ENCODE data around the gene EXOC3.

The EXOC3 gene

DNA sequence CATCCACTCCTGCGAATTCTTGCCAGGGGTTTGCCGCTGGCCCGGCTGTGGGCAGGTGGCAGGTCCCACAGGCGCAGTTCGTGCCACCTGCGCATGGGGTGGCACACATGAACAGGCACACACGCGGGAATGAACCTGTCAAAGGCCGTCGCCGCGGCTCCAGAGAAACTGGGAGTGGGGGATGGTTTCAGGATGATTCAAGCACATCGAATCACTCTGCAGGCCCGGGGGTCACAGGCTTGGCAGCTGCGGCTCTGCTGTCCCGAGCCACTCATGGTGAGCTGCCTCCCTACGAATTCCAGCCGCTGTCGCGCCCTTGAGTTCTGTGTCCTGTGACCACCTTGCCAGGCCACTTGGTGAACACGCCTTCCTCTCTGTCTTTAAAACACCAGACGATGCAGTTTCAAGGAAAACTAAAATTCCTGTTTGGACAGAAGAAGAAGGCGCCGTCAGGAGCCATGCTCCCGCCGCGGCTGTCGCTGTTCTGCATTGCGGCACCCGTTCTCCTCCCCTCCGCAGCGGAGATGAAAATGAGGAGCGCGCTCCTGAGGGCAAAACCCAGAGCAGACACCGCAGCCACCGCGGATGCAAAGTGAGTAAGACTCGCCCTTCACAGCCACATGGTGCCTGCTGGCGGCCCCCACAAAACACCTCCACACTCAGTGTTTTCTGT lies 15.4 kb upstream of the EXOC3 start:
- DNase-seq = no peak

- DNase-seq = no peak
Measured at GRCh38 chr5:428219-428618, 14.8 kb upstream of the EXOC3 start.

DNA sequence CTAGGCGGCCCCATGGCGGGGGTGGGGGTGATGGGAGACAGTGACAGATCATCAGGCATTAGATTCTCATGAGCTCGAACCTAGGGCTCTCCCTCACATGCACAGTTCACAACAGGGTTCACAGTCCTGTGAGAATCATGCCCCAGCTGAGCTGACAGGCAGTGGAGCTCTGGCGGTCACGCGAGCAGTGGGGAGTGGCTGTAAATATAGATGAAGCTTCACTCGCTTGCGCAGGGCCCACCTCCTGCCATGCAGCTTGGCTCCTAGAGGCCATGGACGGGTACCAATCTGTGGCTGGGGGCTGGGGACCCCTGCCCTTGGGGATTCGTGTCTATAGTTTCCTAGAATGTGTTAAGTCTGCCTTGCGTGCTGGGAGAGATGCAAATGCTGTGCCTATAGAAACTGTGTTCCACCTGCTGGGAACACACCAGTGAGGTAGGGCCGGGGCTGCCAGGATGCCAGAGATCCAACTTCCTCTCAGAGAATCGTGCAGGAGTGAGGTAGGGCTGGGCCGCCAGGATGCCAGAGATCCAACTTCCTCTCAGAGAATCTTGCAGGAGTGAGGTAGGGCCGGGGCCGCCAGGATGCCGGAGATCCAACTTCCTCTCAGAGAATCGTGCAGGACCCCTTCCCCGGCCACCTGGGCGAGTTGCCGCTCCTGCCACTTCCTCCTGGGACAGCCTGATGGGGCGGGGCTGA lies 14.1 kb upstream of the EXOC3 start:
- no peak for DNase-seq

DNA sequence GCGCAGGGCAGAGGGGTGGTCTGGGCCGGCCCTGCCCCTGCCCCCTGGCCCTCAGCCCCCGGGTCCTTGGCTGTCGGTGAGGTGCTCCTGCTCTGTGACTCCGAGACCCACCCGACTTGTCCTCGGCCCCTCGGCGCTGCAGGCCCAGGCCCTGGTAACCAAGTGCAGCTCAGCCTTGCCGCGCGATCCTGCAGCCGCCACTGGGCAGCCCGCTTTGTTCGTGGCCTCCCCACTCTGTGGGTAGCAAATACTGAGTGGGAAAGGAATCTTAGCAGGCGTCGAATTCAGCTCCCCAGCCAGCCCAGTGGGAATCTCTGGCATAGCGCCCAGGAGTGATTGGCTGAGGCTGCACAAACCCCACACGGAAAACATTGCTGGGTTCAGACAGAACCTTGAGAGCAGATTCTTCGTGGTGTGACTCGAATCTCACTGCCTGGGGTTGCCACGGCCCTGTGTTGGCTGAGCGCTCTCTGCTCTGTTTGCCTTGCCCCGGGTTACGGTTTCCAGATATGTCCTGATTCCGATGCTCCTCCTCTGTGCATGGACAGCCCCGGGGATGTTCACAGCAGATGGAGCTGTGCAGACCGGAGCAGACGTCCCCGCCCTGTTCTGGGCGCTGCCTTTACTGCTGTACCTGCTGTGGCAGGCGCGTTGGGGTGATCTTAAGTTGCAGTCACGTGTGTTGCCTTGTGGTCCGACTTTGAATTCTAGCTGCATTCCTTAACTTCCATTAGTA lies 13.4 kb upstream of the EXOC3 start:
- no peak for DNase-seq

GRCh38 chr5:430214-430925 lies 12.6 kb upstream of the EXOC3 start:
- DNase-seq = no peak

GRCh38 chr5:431001-431710 lies 11.8 kb upstream of the EXOC3 start:
- no peak for DNase-seq

DNA sequence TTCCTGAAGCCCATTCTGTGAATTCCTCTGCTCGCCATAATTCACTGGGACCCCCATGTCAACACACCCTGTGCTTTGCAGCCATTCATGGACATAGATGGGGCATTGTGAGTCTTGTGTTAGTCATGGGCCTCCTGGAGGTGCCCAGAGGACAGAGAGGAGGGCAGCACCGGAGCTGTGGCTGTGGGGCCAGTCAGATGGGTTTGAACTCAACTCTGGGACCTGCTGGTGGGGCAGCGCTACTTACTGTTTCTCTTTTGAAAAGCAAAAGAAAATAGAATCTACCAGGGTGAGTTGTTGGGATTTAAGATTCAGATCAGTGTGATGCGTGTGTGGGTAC lies 11.3 kb upstream of the EXOC3 start:
- no peak for DNase-seq

DNA sequence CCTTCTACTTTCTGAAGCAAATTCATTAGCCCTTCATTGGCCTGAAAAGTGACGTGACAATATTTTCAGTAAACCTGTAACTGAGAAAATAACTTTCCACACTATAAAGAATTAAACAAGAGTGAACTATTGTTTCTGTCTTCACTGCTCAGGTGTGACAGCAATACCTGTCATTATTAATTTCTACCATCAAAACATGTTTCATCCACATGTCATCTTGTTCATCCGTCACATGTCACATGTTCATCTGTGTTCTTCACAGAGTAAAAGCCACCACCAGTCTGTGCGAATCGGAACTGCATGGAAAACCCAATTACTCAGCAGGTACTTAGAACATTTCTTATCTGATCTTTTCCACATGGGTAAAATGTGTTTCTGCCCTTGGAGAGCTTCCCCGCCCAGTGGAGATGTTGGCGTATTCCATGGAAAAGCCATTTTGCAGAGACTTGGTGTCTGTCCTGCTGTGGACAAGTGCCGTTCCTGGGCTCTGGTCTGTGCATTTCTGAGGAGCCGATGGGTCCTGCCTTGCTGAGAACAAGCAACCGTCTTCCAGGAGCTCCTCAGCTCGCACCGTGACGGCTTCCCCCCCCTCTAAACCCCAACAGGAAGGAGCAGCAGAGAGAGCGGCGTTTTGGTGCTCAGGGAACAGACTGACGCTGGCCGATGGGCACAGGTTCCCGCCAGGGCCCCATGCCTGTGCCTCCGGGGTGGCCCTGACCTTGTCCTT lies 10.6 kb upstream of the EXOC3 start:
- DNase-seq = no peak

DNA sequence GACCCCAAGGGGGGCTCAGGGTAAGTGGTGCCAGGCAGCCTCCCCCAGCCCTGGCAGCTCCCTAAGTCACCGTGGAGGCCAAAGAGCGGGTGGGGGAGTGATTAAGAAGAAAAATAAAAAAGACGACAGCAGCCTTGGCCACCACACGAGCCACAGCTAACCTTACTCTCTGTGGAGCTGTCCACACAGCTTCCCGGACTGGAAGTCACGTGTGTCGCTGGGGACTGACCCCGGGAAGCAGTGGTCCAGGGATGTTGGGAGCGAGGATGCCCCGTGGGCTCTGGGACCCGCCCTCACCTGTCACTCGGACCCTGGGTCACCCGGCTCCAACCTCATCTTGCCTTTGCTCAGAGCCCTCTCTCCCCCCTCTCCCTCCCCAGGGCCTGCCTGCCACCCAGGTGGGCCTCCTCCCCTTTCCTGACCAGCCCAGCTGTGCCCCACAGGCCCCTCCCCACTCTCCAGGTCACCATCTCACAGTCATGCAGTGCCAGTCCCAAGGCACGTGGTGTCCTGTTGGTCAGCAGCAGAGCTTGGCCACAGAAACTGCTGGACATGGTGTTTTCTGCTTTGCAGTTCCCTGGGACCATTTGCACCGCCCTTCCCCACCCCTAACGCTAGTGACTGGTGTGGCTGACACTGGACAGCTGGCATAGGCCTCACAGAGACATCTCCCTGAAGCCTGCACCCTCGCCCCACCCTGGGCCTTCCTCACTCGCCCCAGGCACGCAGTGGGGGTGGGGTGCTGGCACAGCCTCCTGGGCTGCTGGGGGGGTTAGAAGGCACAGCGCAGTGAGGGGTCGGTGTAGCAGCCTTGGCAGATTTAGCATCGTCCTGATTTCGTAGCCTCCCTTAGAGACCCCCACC lies 9.8 kb upstream of the EXOC3 start:
- DNase-seq = no peak

GRCh38 chr5:433836-434235 lies 9.1 kb upstream of the EXOC3 start:
- no peak for DNase-seq

DNA sequence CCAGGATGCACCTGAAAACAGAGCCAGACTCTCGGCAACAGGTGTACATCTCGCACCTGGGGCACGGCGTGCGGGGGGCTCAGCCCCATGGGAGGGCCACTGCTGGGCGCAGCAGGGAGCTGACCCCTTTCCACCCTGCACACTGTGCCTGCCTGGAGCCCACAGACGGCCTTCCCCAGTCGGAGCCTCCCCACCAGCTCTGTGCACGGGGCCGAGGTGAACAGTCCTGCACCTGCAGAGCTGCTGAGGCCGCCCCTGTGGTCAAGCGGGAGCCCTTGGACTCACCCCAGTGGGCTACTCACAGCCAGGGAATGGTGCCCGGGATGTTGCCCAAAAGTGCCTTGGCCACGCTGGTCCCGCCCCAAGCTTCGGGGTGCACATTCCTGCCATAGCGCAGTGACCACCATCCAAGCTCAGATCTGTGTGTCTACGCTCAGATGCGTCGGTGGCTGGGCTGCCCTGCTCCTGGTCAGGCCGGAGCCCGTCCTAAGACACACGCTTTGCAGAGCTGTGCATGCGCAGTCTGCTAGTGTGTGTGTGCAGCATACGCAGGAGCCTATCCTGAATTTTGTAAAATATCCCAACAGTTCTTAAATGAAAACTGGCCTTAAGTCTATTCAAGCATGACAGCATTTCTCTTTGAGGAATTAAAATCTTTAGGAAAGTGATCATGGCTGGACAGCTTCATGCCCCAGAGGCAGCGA lies 8.4 kb upstream of the EXOC3 start:
- no peak for DNase-seq

DNA sequence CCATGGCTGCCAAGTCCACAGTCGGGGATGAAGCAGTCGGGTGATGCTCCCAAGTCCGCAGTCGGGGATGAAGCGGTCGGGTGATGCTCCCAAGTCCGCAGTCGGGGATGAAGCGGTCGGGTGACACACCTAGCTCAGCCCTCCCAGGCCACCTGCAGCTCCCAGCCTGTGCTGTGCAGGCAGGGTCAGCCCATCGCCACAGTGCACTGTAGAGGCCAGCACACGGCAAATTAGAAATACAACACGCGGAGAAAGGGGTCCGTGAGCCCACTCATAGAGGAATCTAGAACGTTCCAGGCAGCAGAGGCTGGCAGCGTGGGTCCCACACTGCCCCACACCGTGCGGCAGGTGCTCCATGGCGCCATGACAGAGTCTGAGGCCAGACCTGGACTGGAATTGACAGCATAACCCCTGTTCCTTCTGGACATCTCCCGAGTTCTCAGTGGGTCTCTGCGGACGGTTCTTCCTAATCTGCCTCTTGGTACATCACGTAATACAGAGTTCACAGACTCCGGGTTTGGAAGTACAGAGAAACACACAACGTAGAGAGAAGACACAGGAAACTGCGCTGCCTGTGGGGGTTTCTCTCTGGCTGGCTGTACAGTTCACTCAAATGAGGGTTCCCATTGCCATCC lies 7.7 kb upstream of the EXOC3 start:
- DNase-seq = no peak

DNA sequence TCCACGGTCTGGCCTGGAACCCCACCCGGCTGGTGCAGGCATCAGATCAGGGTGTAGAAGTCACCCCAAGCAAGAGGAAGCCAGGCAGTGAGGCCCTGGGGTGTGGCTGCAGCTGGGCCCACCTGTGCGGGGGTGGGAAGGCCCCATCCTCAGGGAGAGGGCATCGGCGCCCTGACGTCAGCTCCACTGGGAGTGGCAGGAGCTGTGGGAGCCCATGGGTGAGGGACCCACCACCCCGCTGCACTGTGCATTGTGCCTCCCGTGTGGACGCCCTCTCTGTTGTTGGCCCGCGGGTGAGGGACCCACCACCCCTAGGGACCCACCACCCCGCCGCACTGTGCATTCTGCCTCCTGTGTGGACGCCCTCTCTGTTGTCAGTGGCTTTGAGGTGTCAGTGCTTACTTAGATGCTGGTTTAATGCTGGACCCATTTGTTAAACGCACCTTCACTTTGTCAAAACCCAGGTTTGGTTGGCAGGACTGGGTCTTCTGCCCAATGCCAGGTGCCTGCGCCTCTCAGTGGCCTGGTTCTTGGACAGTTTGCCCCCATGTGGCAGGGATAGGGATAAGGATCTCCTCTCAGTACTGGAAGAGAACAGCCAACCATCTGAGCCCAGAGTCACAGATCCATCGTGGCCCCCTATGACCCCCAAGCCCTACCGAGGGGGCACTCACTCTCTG lies 6.9 kb upstream of the EXOC3 start:
- DNase-seq = no peak

DNA sequence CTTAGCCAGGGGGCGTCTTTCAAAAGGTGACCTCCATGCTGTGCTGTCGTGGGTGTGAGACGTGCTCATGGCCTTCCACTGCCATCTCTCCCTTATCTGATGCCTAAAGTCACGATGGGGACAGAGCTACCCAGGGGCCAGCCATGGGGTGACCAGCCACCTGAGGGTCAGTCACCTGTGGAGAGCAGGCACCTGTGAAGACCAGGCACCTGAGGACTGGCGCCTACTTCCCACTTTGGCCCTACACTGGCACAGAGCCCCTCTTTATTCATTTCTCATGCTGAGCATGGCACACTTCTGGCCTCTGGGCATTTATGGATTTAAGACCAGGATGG lies 6.4 kb upstream of the EXOC3 start:
- DNase-seq = no peak

DNA sequence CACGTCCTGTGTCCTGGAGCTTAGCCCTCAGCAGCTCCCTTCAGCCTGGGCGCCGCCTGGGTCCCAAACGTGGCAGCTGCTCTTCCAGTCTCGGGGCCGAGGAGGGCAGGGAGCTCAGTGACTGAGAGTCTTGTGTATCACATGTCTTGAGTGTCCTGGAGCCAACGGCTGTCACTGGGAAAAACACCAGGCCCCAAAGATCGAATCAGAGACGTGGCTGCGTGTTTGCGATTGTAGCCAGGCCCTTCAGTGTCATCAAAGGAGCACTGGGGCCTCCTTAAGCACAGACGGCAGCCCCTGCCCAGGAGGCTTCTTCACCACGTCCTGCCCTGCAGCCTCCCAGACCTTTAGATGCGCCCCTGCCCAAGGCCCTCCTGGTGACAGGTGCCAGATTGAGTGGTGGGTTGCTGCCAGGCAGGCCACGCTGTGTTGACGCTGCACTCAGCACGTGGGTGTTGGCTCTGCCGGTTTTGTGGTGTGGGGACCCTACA lies 5.7 kb upstream of the EXOC3 start:
- DNase-seq = no peak

DNA sequence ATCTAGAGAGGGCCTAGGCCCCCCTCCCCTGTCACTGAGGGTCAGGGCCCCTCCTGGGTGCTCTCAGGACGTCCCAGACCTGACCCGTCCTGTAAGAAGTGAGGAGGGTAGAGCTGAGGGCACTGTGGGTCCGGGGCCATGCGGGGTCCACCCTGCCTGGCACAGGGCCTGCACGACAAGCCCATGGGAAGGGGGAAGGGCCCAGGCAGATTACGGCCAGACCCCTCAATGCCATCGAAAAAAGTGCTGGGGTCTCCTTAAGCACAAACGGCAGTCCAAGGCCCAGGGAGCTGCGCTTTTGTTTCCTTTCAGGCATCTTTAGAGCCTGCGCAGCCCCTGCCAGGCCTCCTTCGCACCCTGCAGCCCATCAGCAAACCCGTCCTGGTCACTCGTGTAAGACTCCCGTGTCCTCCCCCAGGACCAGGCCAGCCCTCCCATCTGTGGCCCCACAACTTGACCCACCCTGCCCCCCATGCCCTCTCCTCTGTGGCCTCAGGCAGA lies 4.4 kb upstream of the EXOC3 start:
- DNase-seq = no peak

- DNase-seq = no peak
Measured at GRCh38 chr5:439181-439580, 3.8 kb upstream of the EXOC3 start.

- DNase-seq = no peak
Measured at GRCh38 chr5:439636-440035, 3.3 kb upstream of the EXOC3 start.
